ENCODE results near the gene UROS.

UROS gene

GRCh38 chr10:125762692-125763648 lies 60.1 kb downstream of the UROS start:
- no peak for DNase-seq (ENCODE audit: low spot score)

DNA sequence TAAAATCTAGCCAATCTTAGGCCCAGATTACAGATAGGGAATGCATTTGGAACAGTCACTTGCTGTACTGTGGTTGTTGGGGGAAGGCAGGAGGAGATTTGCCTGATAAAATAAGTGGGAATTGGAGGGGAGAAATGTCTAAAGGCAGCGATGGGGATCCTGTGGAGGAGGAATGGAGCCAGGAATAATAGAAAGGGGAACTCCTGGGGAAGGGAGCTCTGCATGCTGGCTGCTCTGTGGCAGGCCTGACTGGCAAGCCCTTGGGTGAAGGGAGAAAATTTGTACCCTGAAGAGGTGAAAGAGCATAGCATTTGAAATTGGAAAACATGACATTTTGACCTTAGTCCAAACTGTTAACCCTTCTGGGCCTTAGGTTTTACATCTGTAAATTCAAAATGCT lies 61.1 kb downstream of the UROS start:
- no peak for DNase-seq (ENCODE audit: low spot score)

DNA sequence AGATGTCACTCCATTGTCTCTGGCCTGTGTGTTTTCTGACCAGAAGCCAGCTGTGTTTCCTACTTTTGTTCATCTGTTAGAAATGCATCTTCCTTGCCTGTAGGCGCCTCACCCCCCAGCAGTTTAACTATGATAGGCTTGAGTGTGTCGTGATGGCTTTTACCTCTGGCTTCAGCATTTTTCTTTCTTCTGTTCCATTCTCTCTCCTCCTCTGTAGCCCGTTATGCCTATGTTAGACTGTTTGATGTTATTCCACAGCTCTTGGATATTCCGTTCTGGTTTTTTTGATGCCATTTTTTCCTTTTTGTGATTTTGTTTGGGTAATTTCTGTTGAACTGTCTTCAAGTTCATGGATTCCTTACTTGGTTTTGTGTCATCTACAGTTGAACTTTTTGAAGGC lies 65.3 kb downstream of the UROS start:
- DNase-seq (ENCODE audit: low spot score) = no peak

DNA sequence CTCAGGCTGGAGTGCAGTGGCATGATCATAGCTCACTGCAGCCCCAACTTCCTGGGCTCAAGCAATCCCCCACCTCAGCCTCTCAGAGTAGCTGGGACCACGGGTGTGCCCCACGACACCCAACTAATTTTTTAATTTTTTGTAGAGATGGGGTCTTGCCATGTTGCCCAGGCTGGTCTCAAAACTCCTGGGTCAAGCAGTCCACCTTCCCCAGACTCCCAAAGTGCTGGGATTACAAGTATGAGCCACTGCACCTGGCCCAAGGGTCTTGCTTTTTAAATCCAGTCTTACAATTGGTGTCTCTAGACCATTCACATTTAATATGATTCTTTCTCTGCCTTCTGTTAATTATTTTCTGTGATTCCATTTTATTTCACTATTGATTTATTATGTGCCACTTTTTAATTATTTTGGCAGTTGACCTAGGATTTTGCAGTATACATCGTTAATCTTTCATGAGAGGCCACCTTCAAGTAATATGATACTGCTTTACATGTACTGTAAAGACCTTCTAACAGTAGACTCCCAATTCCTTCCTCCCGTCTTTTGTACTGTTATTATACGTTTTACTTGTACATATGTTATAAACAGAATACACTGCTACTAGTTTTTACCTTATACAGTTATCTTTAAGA lies 66.1 kb downstream of the UROS start:
- DNase-seq (ENCODE audit: low spot score) = no peak

DNA sequence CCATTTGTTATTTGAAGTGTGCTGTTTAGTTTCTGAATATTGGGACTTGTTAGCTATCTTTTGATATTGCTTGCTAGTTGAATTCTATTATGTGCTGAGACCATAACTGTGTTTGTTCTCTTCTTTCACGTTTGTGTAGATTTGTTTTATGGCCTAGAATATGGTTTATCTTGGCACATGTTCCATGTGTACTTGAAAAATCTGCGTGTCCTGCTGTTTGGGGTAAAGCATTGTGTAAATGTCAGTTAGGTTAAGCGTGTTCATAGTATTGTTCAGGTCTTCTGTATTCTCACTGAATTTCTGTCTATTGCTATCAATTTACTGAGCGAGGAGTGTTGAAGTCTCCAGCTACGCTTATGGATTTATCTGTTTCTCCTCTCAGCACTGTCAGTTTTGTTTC lies 66.9 kb downstream of the UROS start:
- no peak for DNase-seq (ENCODE audit: low spot score)

GRCh38 chr10:125747417-125747816 lies 75.6 kb downstream of the UROS start:
- DNase-seq (ENCODE audit: low spot score) = no peak

DNA sequence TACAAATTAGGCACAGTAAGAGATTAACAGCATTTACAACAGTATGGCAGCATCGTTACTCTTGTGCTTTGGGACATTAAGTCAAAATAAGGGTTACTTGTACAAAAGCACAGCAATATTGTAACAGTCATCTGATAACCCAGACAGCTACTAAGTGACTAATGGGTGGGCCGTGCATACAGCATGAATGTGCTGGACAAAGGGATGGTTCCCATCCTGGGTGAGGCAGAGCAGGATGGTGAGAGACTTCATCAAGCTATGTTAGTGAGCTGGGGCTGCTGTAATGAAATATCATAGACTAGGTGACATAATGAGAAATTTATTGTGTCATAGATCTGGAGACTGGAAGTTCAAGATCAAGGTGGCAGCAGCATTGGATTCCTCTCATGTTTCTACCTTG lies 78.1 kb downstream of the UROS start:
- no peak for DNase-seq (ENCODE audit: low spot score)

GRCh38 chr10:125742465-125742864 lies 80.6 kb downstream of the UROS start:
- DNase-seq (ENCODE audit: low spot score) = no peak

- no peak for DNase-seq (ENCODE audit: low spot score)
These were observed 82.9 kb downstream of the UROS start for GRCh38 chr10:125739994-125740679.
